Type B pancreatic cell (in vitro differentiated cells): ENCODE data around the gene PTPN13. TPM values are rescaled to one million over a fixed set of nuclear protein-coding genes. Genes with fewer than 3 reads are reported as not detected.

Experiments used
- DNase-seq: peaks from one replicate; pipeline ENCODE4 v3.0.0; 2021; ENCODE audit warnings: mixed read lengths; ENCODE audit not compliant: unreplicated experiment; ENCODE audit errors: extremely low spot score
- H3K27ac Mint-ChIP-seq: 2 replicates; pipeline ENCODE4 v1.8.0; 2021; ENCODE audit warnings: mild to moderate bottlenecking, mixed read lengths
- H3K27me3 Mint-ChIP-seq: 2 replicates; pipeline ENCODE4 v1.8.0; 2021; ENCODE audit warnings: mixed read lengths
- H3K36me3 Mint-ChIP-seq: 2 replicates; pipeline ENCODE4 v1.8.0; 2021; ENCODE audit warnings: mixed read lengths
- H3K4me1 Mint-ChIP-seq: one replicate; pipeline ENCODE4 v1.8.0; 2021; ENCODE audit warnings: mixed read lengths; ENCODE audit not compliant: unreplicated experiment
- H3K4me3 Mint-ChIP-seq: 2 replicates; pipeline ENCODE4 v1.8.0; 2021; ENCODE audit warnings: mild to moderate bottlenecking, mixed read lengths
- H3K9me3 Mint-ChIP-seq: 2 replicates; pipeline ENCODE4 v1.8.0; 2021; ENCODE audit warnings: mixed read lengths
- CTCF ChIP-seq: fragments of 200-600 bp; sonication (generic); conservative IDR thresholded peaks from 2 replicates; pipeline ENCODE4 v1.5.0; 2021; ENCODE audit warnings: antibody characterized with exemption, mild to moderate bottlenecking
- total RNA-seq: library from RNA; stranded (reverse); gene quantifications from 2 replicates; pipeline ENCODE4 v1.2.1, GENCODE V29; 2021; ENCODE audit warnings: low replicate concordance

PTPN13 gene
- total RNA-seq, 1 donor from 2014 or later, result 69.0 TPM

GRCh38 chr4:86670756-86671155, 76.6 kb downstream of the PTPN13 start:
- no peaks in the 10 kb centered on the region for H3K27me3 Mint-ChIP-seq
- no peak overlapping the region for H3K4me3 Mint-ChIP-seq
- H3K27ac Mint-ChIP-seq, result peak overlapping the region; percentile 38
- peaks cover 4% of the 10 kb centered on the region for H3K4me1 Mint-ChIP-seq
- peaks cover 27% of the 10 kb centered on the region for H3K36me3 Mint-ChIP-seq
- DNase-seq, result no peak
- no peak for TF ChIP-seq CTCF
- peaks cover 5% of the 10 kb centered on the region for H3K9me3 Mint-ChIP-seq

- Mint-ChIP-seq H3K27ac (no peak overlapping the region), H3K27me3 (no peaks in the 10 kb centered on the region), H3K4me3 (no peak overlapping the region), H3K4me1 (peaks cover 2% of the 10 kb centered on the region), H3K36me3 (peaks cover 39% of the 10 kb centered on the region), H3K9me3 (peaks cover 5% of the 10 kb centered on the region)
- TF ChIP-seq CTCF, result no peak
- DNase-seq, result no peak
Observed at GRCh38 chr4:86675548-86675947, 81.4 kb downstream of the PTPN13 start.

- Mint-ChIP-seq H3K36me3 (peaks cover 31% of the 10 kb centered on the region), H3K9me3 (no peaks in the 10 kb centered on the region), H3K27me3 (no peaks in the 10 kb centered on the region), H3K4me1 (no peaks in the 10 kb centered on the region), H3K27ac (no peak overlapping the region), H3K4me3 (no peak overlapping the region)
- no peak for DNase-seq
- TF ChIP-seq CTCF, result no peak
Observed at GRCh38 chr4:86678796-86679195, 84.7 kb downstream of the PTPN13 start.

GRCh38 chr4:86679441-86679840, 85.3 kb downstream of the PTPN13 start:
- Mint-ChIP-seq H3K36me3 (peaks cover 32% of the 10 kb centered on the region), H3K27me3 (no peaks in the 10 kb centered on the region), H3K27ac (no peak overlapping the region), H3K9me3 (no peaks in the 10 kb centered on the region), H3K4me3 (no peak overlapping the region), H3K4me1 (no peaks in the 10 kb centered on the region)
- DNase-seq, result no peak
- TF ChIP-seq CTCF, result no peak

GRCh38 chr4:86683167-86683566, 89.1 kb downstream of the PTPN13 start:
- peaks cover 33% of the 10 kb centered on the region for H3K36me3 Mint-ChIP-seq
- DNase-seq, result no peak
- no peaks in the 10 kb centered on the region for H3K27me3 Mint-ChIP-seq
- no peaks in the 10 kb centered on the region for H3K9me3 Mint-ChIP-seq
- no peaks in the 10 kb centered on the region for H3K4me1 Mint-ChIP-seq
- TF ChIP-seq CTCF, result no peak
- H3K4me3 Mint-ChIP-seq, result no peak overlapping the region
- no peak overlapping the region for H3K27ac Mint-ChIP-seq

- Mint-ChIP-seq H3K36me3 (peaks cover 27% of the 10 kb centered on the region), H3K4me1 (no peaks in the 10 kb centered on the region), H3K4me3 (no peak overlapping the region), H3K9me3 (no peaks in the 10 kb centered on the region), H3K27me3 (no peaks in the 10 kb centered on the region), H3K27ac (no peak overlapping the region)
- DNase-seq, result no peak
- TF ChIP-seq CTCF, result no peak
Observed at GRCh38 chr4:86683983-86684382, 89.9 kb downstream of the PTPN13 start.
